ENCODE data around the gene CFAP99. TPM values are rescaled to one million over a fixed set of nuclear protein-coding genes. Genes with fewer than 3 reads are reported as not detected.
A peak's percentile ranks its signal among the peaks of the same experiment; 100 is the strongest.

Gene CFAP99
- total and polyA plus RNA-seq, 2 donors (not counting 1 experiment from before 2014, with no cell fraction given) = not detected

- Mint-ChIP-seq H3K27me3 (peaks cover 3% of the 10 kb centered on the region), H3K4me1 (peaks cover 17% of the 10 kb centered on the region), H3K4me3 (peak overlapping the region; percentile 44), H3K27ac (no peak overlapping the region), H3K9me3 (ENCODE audit: insufficient read depth) (no peaks in the 10 kb centered on the region)
- peak overlapping the region; percentile 87 for H2AFZ ChIP-seq (ENCODE audit: insufficient read depth, low read depth, low read length, poor library complexity, severe bottlenecking)
- H3K4me2 ChIP-seq (replicated peaks; ENCODE audit: low read depth, low read length, poor library complexity, severe bottlenecking) = peak overlapping the region; percentile 96
- WGBS (ENCODE audit: insufficient coverage) = 41% methylated on average over 32 of the region's 35 CpGs
- H3K9me3 ChIP-seq (ENCODE audit: control extremely low read depth in 1 of 3, control insufficient read depth in 2 of 3, insufficient read depth in 1 of 3, low read length in 2 of 3) = no peaks in the 10 kb centered on the region
- CTCF ChIA-PET = interaction anchor here (0.7 to 7.5 kb wide), 10 partner anchors 19 to 244 kb away, joined by 3 to 54 read pairs (median 4); partner anchors contain the start of genes HAUS3 and POLN
- peak overlapping the region in 2 of 5 experiments; percentile 32 to 46 for H3K4me3 ChIP-seq (ENCODE audit: control extremely low read depth in 1 of 5, extremely low read depth in 1 of 5, insufficient read depth in 1 of 5, low read depth in 2 of 5, low read length in 4 of 5)
- no peaks in the 10 kb centered on the region for H3K36me3 ChIP-seq (replicated peaks in 1 of 2; ENCODE audit: control extremely low read depth in 1 of 2, control insufficient read depth in 1 of 2, extremely low read depth in 1 of 2, insufficient read depth in 2 of 2, low read length in 1 of 2)
- H3K4me1 ChIP-seq (ENCODE audit: control insufficient read depth in 2 of 2, insufficient read depth in 2 of 2, low read length in 2 of 2) = peaks cover 12 to 16% of the 10 kb centered on the region in 2 donors
- H3K27ac ChIP-seq (ENCODE audit: low read length in 2 of 2) = no peak overlapping the region
- ATAC-seq (ENCODE audit: low read depth) = no peak
- peaks cover 35% of the 10 kb centered on the region for H3K79me2 ChIP-seq (ENCODE audit: control insufficient read depth, insufficient read depth, low read length)
- POLR2A ChIA-PET = no interaction called here
- H3K9ac ChIP-seq (ENCODE audit: low read length) = peak overlapping the region; percentile 63
- intact Hi-C loops (cut with micrococcal nuclease) = loop anchor here (5.0 kb wide), 1 partner anchor 34 kb away; no protein-coding TSS in a partner anchor
- peaks cover 15% of the 10 kb centered on the region for H4K20me1 ChIP-seq (ENCODE audit: control insufficient read depth, insufficient read depth, low read length, poor library complexity, severe bottlenecking)
- TF ChIP-seq CTCF (IDR thresholded peaks at IDR 0.05) = peak; percentile 22
- TF ChIP-seq EZH2 (IDR thresholded peaks at IDR 0.05; ENCODE audit: borderline replicate concordance, insufficient read depth, low read depth, low read length, poor library complexity, severe bottlenecking) = no peak
- H3K27me3 ChIP-seq (replicated peaks in 1 of 4; ENCODE audit: control extremely low read depth in 1 of 4, control insufficient read depth in 3 of 4, insufficient read depth in 4 of 4, low read length in 3 of 4) = peaks cover 0 to 9% (median 4%) of the 10 kb centered on the region in 4 experiments
- DNase-seq = no peak
These were observed 44.4 kb downstream of the CFAP99 start for GRCh38 chr4:2462992-2463762.

- ChIA-PET POLR2A (interaction anchor here (0.6 kb wide), 1 partner anchor 11 kb away, joined by 6 read pairs; no protein-coding TSS in a partner anchor), CTCF (interaction anchor here (1.1 to 7.5 kb wide), 3 partner anchors 21 to 246 kb away, joined by 3 to 54 read pairs (median 4); partner anchors contain the start of genes HAUS3 and POLN)
- H3K27me3 Mint-ChIP-seq = peaks cover 3% of the 10 kb centered on the region
- H3K9me3 ChIP-seq (ENCODE audit: control extremely low read depth in 1 of 3, control insufficient read depth in 2 of 3, insufficient read depth in 1 of 3, low read length in 2 of 3) = no peaks in the 10 kb centered on the region
- H3K4me1 ChIP-seq (ENCODE audit: control insufficient read depth in 2 of 2, insufficient read depth in 2 of 2, low read length in 2 of 2) = peaks cover 15 to 21% of the 10 kb centered on the region in 2 donors
- no peaks in the 10 kb centered on the region for H3K36me3 ChIP-seq (replicated peaks in 1 of 2; ENCODE audit: control extremely low read depth in 1 of 2, control insufficient read depth in 1 of 2, extremely low read depth in 1 of 2, insufficient read depth in 2 of 2, low read length in 1 of 2)
- H3K4me2 ChIP-seq (replicated peaks; ENCODE audit: low read depth, low read length, poor library complexity, severe bottlenecking) = no peak overlapping the region
- TF ChIP-seq EZH2 (IDR thresholded peaks at IDR 0.05; ENCODE audit: borderline replicate concordance, insufficient read depth, low read depth, low read length, poor library complexity, severe bottlenecking) (no peak), CTCF (IDR thresholded peaks at IDR 0.05) (no peak)
- no peak overlapping the region for H3K9ac ChIP-seq (ENCODE audit: low read length)
- H4K20me1 ChIP-seq (ENCODE audit: control insufficient read depth, insufficient read depth, low read length, poor library complexity, severe bottlenecking) = peaks cover 26% of the 10 kb centered on the region
- DNase-seq = no peak
- H3K4me1 Mint-ChIP-seq = peaks cover 26% of the 10 kb centered on the region
- 98% methylated on average over 2 of the region's 6 CpGs for WGBS (ENCODE audit: insufficient coverage)
- H3K27ac ChIP-seq (ENCODE audit: low read length in 2 of 2) = no peak overlapping the region
- H3K27me3 ChIP-seq (replicated peaks in 1 of 4; ENCODE audit: control extremely low read depth in 1 of 4, control insufficient read depth in 3 of 4, insufficient read depth in 4 of 4, low read length in 3 of 4) = peaks cover 0 to 9% (median 2%) of the 10 kb centered on the region in 4 experiments
- intact Hi-C loops (cut with micrococcal nuclease) = loop anchor here (5.0 kb wide), 3 partner anchors 183 to 753 kb away; partner anchors contain the start of gene SLBP
- no peak for ATAC-seq (ENCODE audit: low read depth)
- H2AFZ ChIP-seq (ENCODE audit: insufficient read depth, low read depth, low read length, poor library complexity, severe bottlenecking) = no peak overlapping the region
- no peak overlapping the region for H3K4me3 Mint-ChIP-seq
- no peak overlapping the region for H3K4me3 ChIP-seq (ENCODE audit: control extremely low read depth in 1 of 5, extremely low read depth in 1 of 5, insufficient read depth in 1 of 5, low read depth in 2 of 5, low read length in 4 of 5)
- peaks cover 50% of the 10 kb centered on the region for H3K79me2 ChIP-seq (ENCODE audit: control insufficient read depth, insufficient read depth, low read length)
- no peaks in the 10 kb centered on the region for H3K9me3 Mint-ChIP-seq (ENCODE audit: insufficient read depth)
- H3K27ac Mint-ChIP-seq = no peak overlapping the region
These were observed 46.3 kb downstream of the CFAP99 start for GRCh38 chr4:2465032-2465431.

Measured in B cell (primary cell).